GM12892 (cell line): ENCODE results near the gene NUP93.
"Not testable (repeated sequence)": the region's sequence is repeated elsewhere in the genome, so short reads cannot be mapped to it uniquely, and the experiment has no call there.

Experiments
- DNase-seq: peaks from one replicate; pipeline ENCODE4 v3.0.0; 2011; ENCODE audit not compliant: insufficient read length
- FAIRE-seq: peaks from 2 replicates; lab custom pipeline; 2011; peaks lifted over from hg19 to GRCh38; lab: Jason Lieb, UNC
- POLR2A ChIP-seq: IDR thresholded peaks from 2 replicates; pipeline ENCODE4 v1.6.1; 2011; ENCODE audit warnings: low read depth, low read length, control low read depth
- POLR2AphosphoS5 ChIP-seq: IDR thresholded peaks from 2 replicates; pipeline ENCODE4 v1.6.1; 2011; ENCODE audit warnings: low read depth, low read length, control low read depth
- TAF1 ChIP-seq: IDR thresholded peaks from 2 replicates; pipeline ENCODE4 v1.6.1; 2011; ENCODE audit warnings: low read depth, mild to moderate bottlenecking, control low read depth, low read length, borderline replicate concordance

NUP93 gene

DNA sequence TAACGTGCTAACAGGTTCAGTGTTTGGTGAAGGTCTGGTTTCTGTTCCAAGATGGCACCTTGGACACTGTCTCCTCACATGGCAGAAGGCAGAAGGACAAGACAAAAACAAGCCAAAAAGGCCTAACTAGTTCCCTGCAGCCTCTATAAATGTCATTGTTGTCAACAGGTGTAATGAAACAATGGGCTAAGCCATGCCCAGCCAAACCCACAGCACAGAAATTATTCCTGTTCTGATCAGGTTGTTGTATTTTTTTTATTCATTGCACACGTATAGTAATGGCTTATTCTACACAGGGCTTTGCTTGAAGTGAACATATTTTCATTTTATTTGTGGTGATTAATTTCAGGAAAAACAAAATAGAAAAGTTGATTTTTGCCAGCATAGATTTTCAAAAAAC, 16.1 kb upstream of the NUP93 start:
- FAIRE-seq (no peak), DNase-seq (no peak)
- TF ChIP-seq POLR2A, result no peak

GRCh38 chr16:56715126-56715525, 14.8 kb upstream of the NUP93 start:
- no peak for TF ChIP-seq POLR2A
- no peak for TF ChIP-seq POLR2AphosphoS5
- no peak for TF ChIP-seq TAF1
- FAIRE-seq (no peak), DNase-seq (no peak)

- no peak for FAIRE-seq
- TF ChIP-seq POLR2A, result no peak
- no peak for TF ChIP-seq TAF1
- TF ChIP-seq POLR2AphosphoS5, result no peak
- no peak for DNase-seq
Observed at GRCh38 chr16:56716761-56717160, 13.2 kb upstream of the NUP93 start.

- not testable (repeated sequence) for FAIRE-seq, DNase-seq
Observed at GRCh38 chr16:56717532-56717931, 12.4 kb upstream of the NUP93 start.

DNA sequence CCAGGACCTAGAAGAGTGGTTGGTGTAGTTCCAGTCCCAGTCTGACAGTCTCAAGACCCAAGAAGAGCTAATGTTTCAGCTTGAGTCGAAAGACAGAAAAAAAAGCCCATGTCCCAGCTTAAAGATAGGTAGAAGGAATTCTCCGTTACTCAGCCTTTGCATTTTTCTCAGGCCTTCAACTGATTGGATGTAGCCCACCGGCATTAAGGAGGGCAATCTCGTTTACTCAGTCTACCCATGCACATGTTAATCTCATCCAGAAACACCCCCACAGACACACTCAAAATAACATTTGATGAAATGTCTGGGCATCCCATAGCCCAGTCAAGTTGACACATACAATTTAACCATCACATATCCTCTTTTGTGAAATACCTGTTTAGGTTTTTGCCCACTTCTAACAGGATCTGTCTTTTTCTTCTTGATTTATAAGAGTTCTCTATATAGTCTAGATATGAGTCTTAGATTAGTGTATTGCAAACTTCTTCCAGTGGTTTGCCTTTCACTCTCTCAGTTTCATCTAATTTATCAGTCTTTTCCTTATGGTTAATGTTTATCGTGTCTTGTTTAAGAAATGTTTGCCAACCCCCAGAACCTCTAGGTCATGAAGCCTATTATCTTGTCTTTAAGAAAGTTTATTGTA, 7.6 kb upstream of the NUP93 start:
- no peak for FAIRE-seq

GRCh38 chr16:56724191-56724590, 5.7 kb upstream of the NUP93 start:
- DNase-seq (no peak), FAIRE-seq (no peak)
- TF ChIP-seq TAF1, result no peak
- no peak for TF ChIP-seq POLR2AphosphoS5
- no peak for TF ChIP-seq POLR2A

More for the DNA sequence above, 7.6 kb upstream of the NUP93 start:
- DNase-seq, result no peak
- TF ChIP-seq POLR2AphosphoS5 (no peak), TAF1 (no peak), POLR2A (no peak)

GRCh38 chr16:56726283-56726682, 3.6 kb upstream of the NUP93 start:
- DNase-seq (no peak), FAIRE-seq (no peak)
- TF ChIP-seq POLR2AphosphoS5 (no peak), TAF1 (no peak), POLR2A (no peak)

GRCh38 chr16:56726926-56727325, 3.0 kb upstream of the NUP93 start:
- no peak for FAIRE-seq
- TF ChIP-seq POLR2A (no peak), POLR2AphosphoS5 (no peak), TAF1 (no peak)
- no peak for DNase-seq

GRCh38 chr16:56728027-56728426, 1.9 kb upstream of the NUP93 start:
- no peak for DNase-seq
- FAIRE-seq, result no peak
- TF ChIP-seq TAF1 (no peak), POLR2A (no peak), POLR2AphosphoS5 (no peak)

GRCh38 chr16:56728980-56729734, 772 bp upstream of the NUP93 start:
- FAIRE-seq, result no peak
- TF ChIP-seq POLR2AphosphoS5 (no peak), TAF1 (no peak), POLR2A (no peak)

DNA sequence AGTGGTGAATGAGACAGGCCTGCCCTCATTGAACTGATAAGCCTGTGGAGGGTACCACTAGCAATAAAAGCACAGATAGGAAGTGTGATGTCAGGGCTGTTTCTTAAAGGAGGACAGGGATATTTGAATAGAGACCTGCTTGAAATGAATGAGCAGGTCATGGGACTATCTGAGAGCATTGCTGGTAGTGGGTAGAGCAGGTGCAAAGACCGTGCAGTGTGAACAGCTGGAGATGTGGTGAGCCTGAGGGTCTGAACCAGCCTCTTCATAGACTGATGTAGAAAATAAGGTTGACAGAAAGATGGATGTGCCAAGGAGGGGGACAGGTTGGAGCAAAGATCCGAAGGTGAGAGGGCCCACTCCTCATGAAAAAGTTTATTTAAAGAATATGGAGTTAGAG, 2.4 kb downstream of the NUP93 start:
- FAIRE-seq, result peak; percentile 17
- DNase-seq, result no peak
- TF ChIP-seq POLR2AphosphoS5 (no peak), TAF1 (no peak), POLR2A (no peak)

More at GRCh38 chr16:56728980-56729734, 772 bp upstream of the NUP93 start:
- DNase-seq, result no peak

GRCh38 chr16:56732832-56733231, 2.9 kb downstream of the NUP93 start:
- no peak for TF ChIP-seq POLR2A
- no peak for TF ChIP-seq TAF1
- TF ChIP-seq POLR2AphosphoS5, result no peak
- FAIRE-seq (peak; percentile 24), DNase-seq (no peak)

DNA sequence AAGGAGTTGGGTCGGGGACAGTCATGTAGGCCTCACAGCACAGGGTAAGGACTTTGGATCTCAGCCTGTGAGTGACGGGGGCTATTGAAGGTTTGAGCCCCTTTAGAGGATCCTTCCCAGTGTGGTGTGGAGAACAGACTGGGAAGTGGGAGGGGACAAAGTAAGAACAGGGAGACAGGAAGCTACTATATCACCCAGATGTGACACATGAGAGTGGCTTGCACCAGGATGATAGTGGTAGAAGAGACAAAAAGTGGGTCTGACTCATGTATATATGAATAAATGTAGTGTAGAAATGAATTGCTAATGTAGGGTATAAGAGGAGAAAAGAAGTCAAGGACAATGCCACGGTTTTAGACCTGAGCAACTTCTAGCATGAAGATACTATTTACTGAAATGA, 4.5 kb downstream of the NUP93 start:
- DNase-seq, result no peak
- FAIRE-seq, result no peak
- TF ChIP-seq POLR2A (no peak), TAF1 (no peak), POLR2AphosphoS5 (no peak)
